Activated naive CD4-positive, alpha-beta T cell treated with anti-CD3 and anti-CD28 coated beads, Interleukin-2, amount 10 ng/mL, durations not matched to agents 7 days and 5 days (primary cell): Measurements from ENCODE around the gene ANKRD17.
"Not testable (repeated sequence)": the region's sequence is repeated elsewhere in the genome, so short reads cannot be mapped to it uniquely, and the experiment has no call there.

ENCODE experiments used
- CTCF ChIA-PET: fragments of 350-600 bp; sonication (Branson Sonifier 250); formaldehyde crosslinking; loops from one replicate; lab custom pipeline; 2021; ENCODE audit warnings: antibody characterized with exemption; lab: Charles Lee
- DNase-seq: peaks from one replicate; pipeline ENCODE4 v3.0.0-alpha.2; 2020
- H3K27ac Mint-ChIP-seq: one replicate; pipeline ENCODE4 v1.8.0; 2021; ENCODE audit warnings: mild to moderate bottlenecking, moderate library complexity, mixed read lengths
- H3K27me3 Mint-ChIP-seq: one replicate; pipeline ENCODE4 v1.8.0; 2021; ENCODE audit warnings: mild to moderate bottlenecking, mixed read lengths
- H3K36me3 Mint-ChIP-seq: one replicate; pipeline ENCODE4 v1.8.0; 2021; ENCODE audit warnings: mixed read lengths
- H3K4me1 Mint-ChIP-seq: one replicate; pipeline ENCODE4 v1.8.0; 2021; ENCODE audit warnings: mixed read lengths
- H3K4me3 Mint-ChIP-seq: one replicate; pipeline ENCODE4 v1.8.0; 2021; ENCODE audit warnings: mild to moderate bottlenecking, moderate library complexity, mixed read lengths
- H3K9me3 Mint-ChIP-seq: one replicate; pipeline ENCODE4 v1.8.0; 2021; ENCODE audit warnings: mixed read lengths

ANKRD17 gene

GRCh38 chr4:73257234-73257633 is 1.4 kb downstream of the ANKRD17 start:
- Mint-ChIP-seq H3K4me3 (peak overlapping the region; percentile 100), H3K4me1 (peaks cover 65% of the 10 kb centered on the region), H3K36me3 (peaks cover 21% of the 10 kb centered on the region), H3K27me3 (peaks cover 4% of the 10 kb centered on the region), H3K27ac (peak overlapping the region; percentile 100), H3K9me3 (no peaks in the 10 kb centered on the region)
- peak; percentile 78 for DNase-seq
- CTCF ChIA-PET, result interaction anchor here (0.7 to 3.2 kb wide), 19 partner anchors 12 to 553 kb away, joined by 3 to 15 read pairs (median 3); no protein-coding TSS in a partner anchor

GRCh38 chr4:73255847-73256246 is 2.8 kb downstream of the ANKRD17 start:
- peaks cover 26% of the 10 kb centered on the region for H3K36me3 Mint-ChIP-seq
- H3K27me3 Mint-ChIP-seq, H3K27ac Mint-ChIP-seq, H3K9me3 Mint-ChIP-seq, DNase-seq: not testable (repeated sequence)
- peaks cover 60% of the 10 kb centered on the region for H3K4me1 Mint-ChIP-seq
- CTCF ChIA-PET, result interaction anchor here (1.0 to 2.0 kb wide), 4 partner anchors 127 to 191 kb away, joined by 3 to 13 read pairs (median 3); no protein-coding TSS in a partner anchor
- peak overlapping the region; percentile 100 for H3K4me3 Mint-ChIP-seq

GRCh38 chr4:73252001-73252400 is 6.6 kb downstream of the ANKRD17 start:
- no peak for DNase-seq
- Mint-ChIP-seq H3K36me3 (peaks cover 36% of the 10 kb centered on the region), H3K27ac (no peak overlapping the region), H3K4me1 (peaks cover 48% of the 10 kb centered on the region), H3K4me3 (no peak overlapping the region), H3K27me3 (no peaks in the 10 kb centered on the region), H3K9me3 (no peaks in the 10 kb centered on the region)
- CTCF ChIA-PET, result interaction anchor here (0.6 kb wide), 2 partner anchors 41 to 57 kb away, joined by 3 read pairs; no protein-coding TSS in a partner anchor

GRCh38 chr4:73251384-73251783 is 7.2 kb downstream of the ANKRD17 start:
- peaks cover 34% of the 10 kb centered on the region for H3K36me3 Mint-ChIP-seq
- H3K9me3 Mint-ChIP-seq, result no peaks in the 10 kb centered on the region
- no peak overlapping the region for H3K27ac Mint-ChIP-seq
- DNase-seq, result no peak
- H3K27me3 Mint-ChIP-seq, result no peaks in the 10 kb centered on the region
- peaks cover 45% of the 10 kb centered on the region for H3K4me1 Mint-ChIP-seq
- H3K4me3 Mint-ChIP-seq, result no peak overlapping the region
- CTCF ChIA-PET, result interaction anchor here (0.6 kb wide), 2 partner anchors 40 to 56 kb away, joined by 3 read pairs; no protein-coding TSS in a partner anchor

- H3K36me3 Mint-ChIP-seq, result peaks cover 39% of the 10 kb centered on the region
- CTCF ChIA-PET, result no interaction called here
- H3K4me3 Mint-ChIP-seq, result no peak overlapping the region
- H3K27ac Mint-ChIP-seq, result no peak overlapping the region
- no peaks in the 10 kb centered on the region for H3K9me3 Mint-ChIP-seq
- DNase-seq, result no peak
- peaks cover 45% of the 10 kb centered on the region for H3K4me1 Mint-ChIP-seq
- no peaks in the 10 kb centered on the region for H3K27me3 Mint-ChIP-seq
These were observed 8.0 kb downstream of the ANKRD17 start for GRCh38 chr4:73250642-73251041.

GRCh38 chr4:73248821-73249220 is 9.8 kb downstream of the ANKRD17 start:
- no peak overlapping the region for H3K27ac Mint-ChIP-seq
- no peak for DNase-seq
- H3K9me3 Mint-ChIP-seq, result no peaks in the 10 kb centered on the region
- no peaks in the 10 kb centered on the region for H3K27me3 Mint-ChIP-seq
- peaks cover 37% of the 10 kb centered on the region for H3K4me1 Mint-ChIP-seq
- no peak overlapping the region for H3K4me3 Mint-ChIP-seq
- H3K36me3 Mint-ChIP-seq, result peaks cover 36% of the 10 kb centered on the region
- CTCF ChIA-PET, result no interaction called here

GRCh38 chr4:73248416-73248815 is 10.2 kb downstream of the ANKRD17 start:
- Mint-ChIP-seq H3K4me3 (no peak overlapping the region), H3K27me3 (no peaks in the 10 kb centered on the region), H3K9me3 (no peaks in the 10 kb centered on the region), H3K4me1 (peaks cover 35% of the 10 kb centered on the region), H3K36me3 (peaks cover 36% of the 10 kb centered on the region), H3K27ac (no peak overlapping the region)
- no peak for DNase-seq
- CTCF ChIA-PET, result no interaction called here

GRCh38 chr4:73247100-73247499 is 11.5 kb downstream of the ANKRD17 start:
- H3K9me3 Mint-ChIP-seq, result no peaks in the 10 kb centered on the region
- CTCF ChIA-PET, result no interaction called here
- H3K27me3 Mint-ChIP-seq, result no peaks in the 10 kb centered on the region
- DNase-seq, result no peak
- peaks cover 31% of the 10 kb centered on the region for H3K36me3 Mint-ChIP-seq
- H3K4me1 Mint-ChIP-seq, result peaks cover 26% of the 10 kb centered on the region
- H3K4me3 Mint-ChIP-seq, result no peak overlapping the region
- H3K27ac Mint-ChIP-seq, result no peak overlapping the region

GRCh38 chr4:73245955-73246354 is 12.6 kb downstream of the ANKRD17 start:
- H3K4me1 Mint-ChIP-seq, result peaks cover 23% of the 10 kb centered on the region

GRCh38 chr4:73244945-73245601 is 13.5 kb downstream of the ANKRD17 start:
- Mint-ChIP-seq H3K4me3 (no peak overlapping the region), H3K4me1 (peaks cover 19% of the 10 kb centered on the region), H3K27me3 (no peaks in the 10 kb centered on the region), H3K27ac (no peak overlapping the region), H3K9me3 (no peaks in the 10 kb centered on the region), H3K36me3 (peaks cover 24% of the 10 kb centered on the region)
- CTCF ChIA-PET, result interaction anchor here (1.5 kb wide), 1 partner anchor 12 kb away, joined by 5 read pairs; no protein-coding TSS in a partner anchor
- no peak for DNase-seq

More at GRCh38 chr4:73245955-73246354, 12.6 kb downstream of the ANKRD17 start:
- CTCF ChIA-PET, result interaction anchor here (1.5 kb wide), 1 partner anchor 11 kb away, joined by 5 read pairs; no protein-coding TSS in a partner anchor
- H3K4me3 Mint-ChIP-seq, result no peak overlapping the region
- H3K36me3 Mint-ChIP-seq, result peaks cover 30% of the 10 kb centered on the region
- H3K9me3 Mint-ChIP-seq, result no peaks in the 10 kb centered on the region
- H3K27me3 Mint-ChIP-seq, result no peaks in the 10 kb centered on the region
- no peak for DNase-seq
- no peak overlapping the region for H3K27ac Mint-ChIP-seq

GRCh38 chr4:73237044-73237443 is 21.6 kb downstream of the ANKRD17 start:
- Mint-ChIP-seq H3K27ac (no peak overlapping the region), H3K4me3 (no peak overlapping the region), H3K27me3 (no peaks in the 10 kb centered on the region), H3K36me3 (peaks cover 48% of the 10 kb centered on the region), H3K9me3 (no peaks in the 10 kb centered on the region), H3K4me1 (peaks cover 11% of the 10 kb centered on the region)
- DNase-seq, result no peak
- CTCF ChIA-PET, result no interaction called here

GRCh38 chr4:73236151-73236550 is 22.4 kb downstream of the ANKRD17 start:
- H3K27me3 Mint-ChIP-seq, result no peaks in the 10 kb centered on the region
- no peaks in the 10 kb centered on the region for H3K9me3 Mint-ChIP-seq
- DNase-seq, result no peak
- CTCF ChIA-PET, result no interaction called here
- no peak overlapping the region for H3K27ac Mint-ChIP-seq
- no peak overlapping the region for H3K4me3 Mint-ChIP-seq
- H3K36me3 Mint-ChIP-seq, result peaks cover 50% of the 10 kb centered on the region
- peaks cover 11% of the 10 kb centered on the region for H3K4me1 Mint-ChIP-seq

GRCh38 chr4:73234712-73235111 is 23.9 kb downstream of the ANKRD17 start:
- CTCF ChIA-PET, result no interaction called here
- no peaks in the 10 kb centered on the region for H3K9me3 Mint-ChIP-seq
- H3K27me3 Mint-ChIP-seq, result no peaks in the 10 kb centered on the region
- no peak for DNase-seq
- peaks cover 57% of the 10 kb centered on the region for H3K36me3 Mint-ChIP-seq
- no peak overlapping the region for H3K27ac Mint-ChIP-seq
- no peak overlapping the region for H3K4me3 Mint-ChIP-seq
- H3K4me1 Mint-ChIP-seq, result peaks cover 9% of the 10 kb centered on the region

- H3K4me3 Mint-ChIP-seq, result no peak overlapping the region
- no peaks in the 10 kb centered on the region for H3K4me1 Mint-ChIP-seq
- DNase-seq, result no peak
- no peaks in the 10 kb centered on the region for H3K9me3 Mint-ChIP-seq
- no peak overlapping the region for H3K27ac Mint-ChIP-seq
- H3K27me3 Mint-ChIP-seq, result no peaks in the 10 kb centered on the region
- H3K36me3 Mint-ChIP-seq, result peaks cover 48% of the 10 kb centered on the region
- CTCF ChIA-PET, result no interaction called here
These were observed 26.8 kb downstream of the ANKRD17 start for GRCh38 chr4:73231518-73232487.
